GM12878 (cell line): ENCODE measurements around the gene ATL1. TPM values are rescaled to one million over a fixed set of nuclear protein-coding genes. Genes with fewer than 3 reads are reported as not detected.

Source experiments
- BACH1 ChIP-seq: fragments of 450-650 bp; IDR thresholded peaks from 2 replicates; pipeline ENCODE4 v1.6.1; 2017; ENCODE audit warnings: mild to moderate bottlenecking, borderline replicate concordance
- HDAC2 ChIP-seq: fragments of 200-600 bp; sonication (generic); IDR thresholded peaks from 2 replicates; pipeline ENCODE4 v1.6.1; 2017
- MTA2 ChIP-seq: fragments of 450-650 bp; IDR thresholded peaks from 2 replicates; pipeline ENCODE4 v1.6.1; 2016; ENCODE audit warnings: low read depth, mild to moderate bottlenecking, moderate library complexity
- NR2C1 ChIP-seq: fragments of 450-650 bp; IDR thresholded peaks from 2 replicates; pipeline ENCODE4 v1.6.1; 2017; ENCODE audit warnings: antibody characterized with exemption, mild to moderate bottlenecking, moderate library complexity
- NR2C2 ChIP-seq: IDR thresholded peaks from 2 replicates; pipeline ENCODE4 v1.6.1; 2011; ENCODE audit warnings: borderline replicate concordance, low read depth; ENCODE audit not compliant: control insufficient read depth, insufficient read length
- POLR2A ChIP-seq: IDR thresholded peaks from 2 replicates; pipeline ENCODE4 v1.6.1; 2011; ENCODE audit warnings: low read depth, mild to moderate bottlenecking, low read length
- RUNX3 ChIP-seq: IDR thresholded peaks from 2 replicates; pipeline ENCODE4 v1.6.1; 2012; ENCODE audit warnings: low read length, inconsistent platforms
- SMC3 ChIP-seq: IDR thresholded peaks from 2 replicates; pipeline ENCODE4 v1.6.1; 2011; ENCODE audit warnings: low read length, improper control_type of control experiment, borderline replicate concordance
- YY1 ChIP-seq: IDR thresholded peaks from 2 replicates; pipeline ENCODE4 v1.6.1; 2011; ENCODE audit warnings: low read depth, mild to moderate bottlenecking, low read length
- polyA plus RNA-seq, 11 experiments: library from polyadenylated mRNA; depleted of rRNA in 4 of 11; unstranded in 6 of 11; stranded (reverse) in 5 of 11; fragments of >200 nt; fragmentation: Nextera tagmentation in 4 of 11; fragmentation: Illumina TruSeq in 1 of 11; extraction: Ambion mirVana in 4 of 11; extraction: Trizol in 1 of 11; gene quantifications; 1 replicate in 1 of 11; 2 replicates in 10 of 11; pipeline versions ENCODE4 v1.2.1 to v1.2.3, GENCODE V29; 2011 to 2016; ENCODE audit warnings: inconsistent platforms in 2 of 11, missing spikeins in 2 of 11, low read depth in 1 of 11
- total RNA-seq, 4 experiments: library from RNA; depleted of rRNA in 3 of 4; stranded (reverse); fragments of >200 nt in 3 of 4; fragmentation: Illumina TruSeq in 1 of 4; extraction: Trizol in 1 of 4; gene quantifications; 2 replicates each; pipeline versions ENCODE4 v1.2.1 to v1.2.3, GENCODE V29; 2013 to 2021
- TF ChIP-seq, protein P1 (sequence below), 3 experiments: IDR thresholded peaks in 2 of 3; conservative IDR thresholded peaks in 1 of 3; 2 replicates each; pipeline ENCODE4 v1.5.1; 2011; ENCODE audit warnings: low read depth in 3 of 3, low read length in 3 of 3, mild to moderate bottlenecking in 3 of 3, control low read depth in 2 of 3, moderate library complexity in 2 of 3, inconsistent platforms in 1 of 3, mixed read lengths in 1 of 3; ENCODE audit not compliant: control insufficient read depth in 2 of 3, insufficient read depth in 1 of 3; ENCODE audit errors: extremely low read depth in 1 of 3

ATL1 gene
- total and polyA plus RNA-seq, 10 of the 15 experiments (the other 5 are each of a cell fraction or from before 2014, with no cell fraction given) = 0.11 to 1.2 (median 0.58) TPM; not detected in 1

GRCh38 chr14:50531595-50532501 is 28.1 kb upstream of the ATL1 start (continued):
- TF ChIP-seq, protein P1, sequence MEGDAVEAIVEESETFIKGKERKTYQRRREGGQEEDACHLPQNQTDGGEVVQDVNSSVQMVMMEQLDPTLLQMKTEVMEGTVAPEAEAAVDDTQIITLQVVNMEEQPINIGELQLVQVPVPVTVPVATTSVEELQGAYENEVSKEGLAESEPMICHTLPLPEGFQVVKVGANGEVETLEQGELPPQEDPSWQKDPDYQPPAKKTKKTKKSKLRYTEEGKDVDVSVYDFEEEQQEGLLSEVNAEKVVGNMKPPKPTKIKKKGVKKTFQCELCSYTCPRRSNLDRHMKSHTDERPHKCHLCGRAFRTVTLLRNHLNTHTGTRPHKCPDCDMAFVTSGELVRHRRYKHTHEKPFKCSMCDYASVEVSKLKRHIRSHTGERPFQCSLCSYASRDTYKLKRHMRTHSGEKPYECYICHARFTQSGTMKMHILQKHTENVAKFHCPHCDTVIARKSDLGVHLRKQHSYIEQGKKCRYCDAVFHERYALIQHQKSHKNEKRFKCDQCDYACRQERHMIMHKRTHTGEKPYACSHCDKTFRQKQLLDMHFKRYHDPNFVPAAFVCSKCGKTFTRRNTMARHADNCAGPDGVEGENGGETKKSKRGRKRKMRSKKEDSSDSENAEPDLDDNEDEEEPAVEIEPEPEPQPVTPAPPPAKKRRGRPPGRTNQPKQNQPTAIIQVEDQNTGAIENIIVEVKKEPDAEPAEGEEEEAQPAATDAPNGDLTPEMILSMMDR (IDR thresholded peaks at IDR 0.05 in 2 of 3, conservative IDR thresholded peaks at IDR 0.05 in 1 of 3; ENCODE audit: control insufficient read depth in 2 of 3, extremely low read depth in 1 of 3, insufficient read depth in 1 of 3, low read depth in 3 of 3, low read length in 3 of 3) = 0 out of 6 replicates have a peak, but pooled peaks of 1 of the 3 experiments have one; percentile 0
- TF ChIP-seq BACH1 = no peak
- TF ChIP-seq NR2C1 = no peak
- TF ChIP-seq POLR2A = peak; percentile 75; the same call in 1 of the 2 replicates
- no peak for TF ChIP-seq HDAC2
- TF ChIP-seq NR2C2 = no peak
- TF ChIP-seq SMC3 = no peak
- no peak for TF ChIP-seq MTA2
- peak; percentile 57 for TF ChIP-seq RUNX3
- peak; percentile 68 for TF ChIP-seq YY1
